ENCODE measurements around the gene SLC27A1. TPM values are rescaled to one million over a fixed set of nuclear protein-coding genes. Genes with fewer than 3 reads are reported as not detected.

Gene SLC27A1
- total RNA-seq, 1 experiment from 2014 or later = 8.9 TPM

DNA sequence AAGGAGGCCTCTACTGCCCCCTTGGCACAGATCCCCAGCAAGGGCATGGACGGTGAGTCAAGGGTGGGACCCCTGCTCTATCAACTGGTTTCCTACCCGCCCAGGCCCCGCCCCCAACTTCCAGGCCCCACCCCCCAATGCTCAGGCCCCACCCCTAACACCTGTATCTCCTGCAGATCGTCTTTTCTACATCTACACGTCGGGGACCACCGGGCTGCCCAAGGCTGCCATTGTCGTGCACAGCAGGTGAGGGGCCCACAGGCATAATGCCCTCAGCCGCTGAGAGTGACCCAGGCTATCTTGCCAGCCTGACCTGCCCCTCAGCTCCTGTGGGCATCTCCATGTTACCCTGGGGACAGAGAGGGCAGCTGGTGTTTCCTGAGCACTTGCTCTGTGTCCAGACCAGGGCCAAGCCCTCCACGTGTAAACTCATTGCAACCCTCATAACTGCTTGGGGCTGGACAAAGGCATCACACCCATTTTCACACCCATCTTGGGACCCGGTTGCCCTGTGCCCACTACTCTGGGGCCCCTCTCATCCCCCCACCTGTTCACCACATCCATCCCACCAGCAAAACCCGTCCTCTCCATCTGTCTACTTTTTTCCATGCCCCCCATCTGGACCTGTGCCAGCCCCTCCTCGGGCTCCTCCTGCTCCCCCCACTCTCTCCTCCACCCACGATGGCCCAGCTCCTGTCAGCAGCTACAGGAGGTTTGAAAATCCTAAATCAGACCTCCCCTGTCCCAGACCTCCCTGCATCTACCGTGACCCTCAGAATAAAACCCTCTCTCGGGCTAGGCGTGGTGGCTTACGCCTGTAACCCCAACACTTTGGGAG, 17.2 kb downstream of the SLC27A1 start:
- Histone ChIP-seq H3K4me2 (ENCODE audit: low read length) (0 out of 2 replicates have a peak overlapping the region, but pooled peaks have one; percentile 82), H3K27ac (ENCODE audit: low read length) (no peak overlapping the region), H3F3A (ENCODE audit: low read length, unreplicated experiment) (no peaks in the 10 kb centered on the region), H3K9ac (ENCODE audit: low read length) (no peak overlapping the region), H3K36me3 (ENCODE audit: low read depth, low read length) (no peaks in the 10 kb centered on the region), H3K27me3 (ENCODE audit: low read length) (no peaks in the 10 kb centered on the region), H4K20me1 (ENCODE audit: low read length) (no peaks in the 10 kb centered on the region), H3K79me2 (ENCODE audit: low read length) (no peaks in the 10 kb centered on the region), H3K4me1 (ENCODE audit: insufficient read depth, low read length) (peaks cover 7% of the 10 kb centered on the region), H3K9me3 (ENCODE audit: low read length) (no peaks in the 10 kb centered on the region), H3K4me3 (ENCODE audit: low read length) (no peak overlapping the region), H3K9me2 (replicated peaks; ENCODE audit: low read length) (no peaks in the 10 kb centered on the region), H2AFZ (ENCODE audit: low read length) (no peak overlapping the region)
- TF ChIP-seq EZH2phosphoT487 (IDR thresholded peaks at IDR 0.05; ENCODE audit: borderline replicate concordance, low read length) (no peak), EZH2 (IDR thresholded peaks at IDR 0.05; ENCODE audit: low read length, unreplicated experiment) (no peak)
- TF ChIP-seq, protein P1, sequence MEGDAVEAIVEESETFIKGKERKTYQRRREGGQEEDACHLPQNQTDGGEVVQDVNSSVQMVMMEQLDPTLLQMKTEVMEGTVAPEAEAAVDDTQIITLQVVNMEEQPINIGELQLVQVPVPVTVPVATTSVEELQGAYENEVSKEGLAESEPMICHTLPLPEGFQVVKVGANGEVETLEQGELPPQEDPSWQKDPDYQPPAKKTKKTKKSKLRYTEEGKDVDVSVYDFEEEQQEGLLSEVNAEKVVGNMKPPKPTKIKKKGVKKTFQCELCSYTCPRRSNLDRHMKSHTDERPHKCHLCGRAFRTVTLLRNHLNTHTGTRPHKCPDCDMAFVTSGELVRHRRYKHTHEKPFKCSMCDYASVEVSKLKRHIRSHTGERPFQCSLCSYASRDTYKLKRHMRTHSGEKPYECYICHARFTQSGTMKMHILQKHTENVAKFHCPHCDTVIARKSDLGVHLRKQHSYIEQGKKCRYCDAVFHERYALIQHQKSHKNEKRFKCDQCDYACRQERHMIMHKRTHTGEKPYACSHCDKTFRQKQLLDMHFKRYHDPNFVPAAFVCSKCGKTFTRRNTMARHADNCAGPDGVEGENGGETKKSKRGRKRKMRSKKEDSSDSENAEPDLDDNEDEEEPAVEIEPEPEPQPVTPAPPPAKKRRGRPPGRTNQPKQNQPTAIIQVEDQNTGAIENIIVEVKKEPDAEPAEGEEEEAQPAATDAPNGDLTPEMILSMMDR (conservative IDR thresholded peaks at IDR 0.05; ENCODE audit: low read depth, low read length) = no peak
- DNase-seq (no peak), ATAC-seq (no peak)
- BruUV-seq (replicated peaks) = no TSS peak
- POLR2A ChIA-PET (ENCODE audit: unreplicated experiment) = no interaction called here
- CTCF ChIA-PET = no interaction called here
- intact Hi-C loops (cut with micrococcal nuclease) = no loop called here

DNA sequence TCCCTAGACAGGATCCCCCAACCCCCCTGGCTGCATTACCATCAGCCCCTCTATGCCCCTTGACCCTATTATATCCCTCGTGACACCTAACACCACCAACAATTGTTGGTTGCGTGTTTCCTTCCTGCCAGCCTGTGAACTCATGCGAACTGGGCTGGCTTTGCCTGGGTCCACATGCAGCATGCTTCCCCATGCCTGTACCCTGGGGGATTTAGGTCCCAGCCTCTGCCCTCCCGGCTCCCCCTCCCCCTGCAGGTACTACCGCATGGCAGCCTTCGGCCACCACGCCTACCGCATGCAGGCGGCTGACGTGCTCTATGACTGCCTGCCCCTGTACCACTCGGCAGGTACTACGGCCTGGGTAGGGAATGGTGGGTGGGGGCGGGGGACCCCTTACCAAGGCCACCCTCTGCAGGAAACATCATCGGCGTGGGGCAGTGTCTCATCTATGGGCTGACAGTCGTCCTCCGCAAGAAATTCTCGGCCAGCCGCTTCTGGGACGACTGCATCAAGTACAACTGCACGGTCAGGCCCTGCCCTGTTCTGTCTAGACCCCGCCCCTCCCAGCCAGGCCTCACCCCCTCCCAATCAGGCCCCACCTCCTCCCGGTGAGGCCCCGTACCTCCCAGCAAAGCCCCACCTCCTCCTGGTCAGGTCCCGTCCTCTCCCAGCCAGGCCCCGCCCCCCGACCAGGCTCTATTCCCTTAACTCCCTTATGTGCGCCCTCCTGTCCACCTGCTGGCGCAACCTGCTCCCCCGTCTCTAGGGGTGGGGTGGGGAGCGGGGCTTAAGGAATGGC, 18.5 kb downstream of the SLC27A1 start:
- ChIA-PET POLR2A (ENCODE audit: unreplicated experiment) (no interaction called here), CTCF (no interaction called here)
- Histone ChIP-seq H2AFZ (ENCODE audit: low read length) (peak overlapping the region; percentile 73), H4K20me1 (ENCODE audit: low read length) (no peaks in the 10 kb centered on the region), H3K79me2 (ENCODE audit: low read length) (no peaks in the 10 kb centered on the region), H3F3A (ENCODE audit: low read length, unreplicated experiment) (no peaks in the 10 kb centered on the region), H3K4me2 (ENCODE audit: low read length) (peak overlapping the region; percentile 82), H3K4me1 (ENCODE audit: insufficient read depth, low read length) (peaks cover 7% of the 10 kb centered on the region), H3K36me3 (ENCODE audit: low read depth, low read length) (no peaks in the 10 kb centered on the region), H3K9me2 (replicated peaks; ENCODE audit: low read length) (no peaks in the 10 kb centered on the region), H3K27me3 (ENCODE audit: low read length) (no peaks in the 10 kb centered on the region), H3K9ac (ENCODE audit: low read length) (peak overlapping the region; percentile 60), H3K4me3 (ENCODE audit: low read length) (peak overlapping the region; percentile 68), H3K9me3 (ENCODE audit: low read length) (no peaks in the 10 kb centered on the region), H3K27ac (ENCODE audit: low read length) (peak overlapping the region; percentile 31; the same call in 1 of the 2 replicates)
- TSS peak; percentile 26 for BruUV-seq (replicated peaks)
- DNase-seq = peak; percentile 92
- intact Hi-C loops (cut with micrococcal nuclease) = no loop called here
- ATAC-seq = peak; percentile 98
- TF ChIP-seq, protein P1 (conservative IDR thresholded peaks at IDR 0.05; ENCODE audit: low read depth, low read length) = peak; percentile 62; the same call in 1 of the 2 replicates
- TF ChIP-seq EZH2phosphoT487 (IDR thresholded peaks at IDR 0.05; ENCODE audit: borderline replicate concordance, low read length) = no peak
